Esophagus mucosa (tissue), 1 donor: Measurements from ENCODE around the gene IL11. TPM values are rescaled to one million over a fixed set of nuclear protein-coding genes. Genes with fewer than 3 reads are reported as not detected.

Source experiments
- ATAC-seq: fragments of 200-7000 bp; cut with Tn5 transposase; one replicate; pipeline ENCODE4 v1.9.1; 2020
- total RNA-seq: library from RNA; stranded (reverse); gene quantifications from one replicate; pipeline ENCODE4 v1.2.4, GENCODE V29; 2023
- donor health status: DM: yes; HTN: yes; CAD: no.

Gene IL11
- total RNA-seq, 1 donor from 2014 or later = 0.24 TPM

- no peak for ATAC-seq
Observed at GRCh38 chr19:55372316-55373081, 2.2 kb upstream of the IL11 start.

- ATAC-seq = peak; percentile 2
Observed at GRCh38 chr19:55369653-55370304, 484 bp downstream of the IL11 start.

GRCh38 chr19:55368701-55369563, 1.3 kb downstream of the IL11 start:
- ATAC-seq = peak; percentile 31

- no peak for ATAC-seq
Observed at GRCh38 chr19:55368106-55368505, 2.2 kb downstream of the IL11 start.

GRCh38 chr19:55366790-55367189, 3.5 kb downstream of the IL11 start:
- ATAC-seq = no peak

- no peak for ATAC-seq
Observed at GRCh38 chr19:55365964-55366363, 4.3 kb downstream of the IL11 start.

- no peak for ATAC-seq
Observed at GRCh38 chr19:55365245-55365644, 5.0 kb downstream of the IL11 start.

GRCh38 chr19:55362990-55363716, 7.1 kb downstream of the IL11 start, which contains the start of gene GARIN5B:
Gene GARIN5B (minus strand): TSS chr19:55363260. CDS start chr19:55363066, 194 bp downstream.
- ATAC-seq = no peak

GRCh38 chr19:55362174-55362989, 7.9 kb downstream of the IL11 start:
- ATAC-seq = no peak

GRCh38 chr19:55360902-55361301, 9.4 kb downstream of the IL11 start:
- ATAC-seq = no peak

- ATAC-seq = no peak
Observed at GRCh38 chr19:55358943-55359908, 11.0 kb downstream of the IL11 start.

GRCh38 chr19:55358493-55358892, 11.8 kb downstream of the IL11 start:
- ATAC-seq = no peak

- ATAC-seq = peak; percentile 52
Observed at GRCh38 chr19:55355213-55355821, 14.9 kb downstream of the IL11 start.

GRCh38 chr19:55354698-55355212, 15.5 kb downstream of the IL11 start, which contains the start of gene COX6B2:
Gene COX6B2 (minus strand): TSS chr19:55354719. CDS start chr19:55354521, 198 bp downstream.
- peak; percentile 12 for ATAC-seq

GRCh38 chr19:55353803-55354697, 16.2 kb downstream of the IL11 start:
- ATAC-seq = peak; percentile 62

GRCh38 chr19:55353356-55353802, 16.9 kb downstream of the IL11 start:
- no peak for ATAC-seq

GRCh38 chr19:55352549-55353145, 17.6 kb downstream of the IL11 start:
- no peak for ATAC-seq

GRCh38 chr19:55352040-55352439, 18.2 kb downstream of the IL11 start:
- ATAC-seq = peak; percentile 35
